Sigmoid colon (tissue), 4 donors: Measurements from ENCODE around the gene SLC25A51.

Source experiments
- CTCF ChIP-seq, 4 experiments: fragments of 450-650 bp in 3 of 4; fragments of 200-600 bp in 1 of 4; IDR thresholded peaks; one replicate each; pipeline ENCODE4 v1.5.1; 2016 to 2019; ENCODE audit warnings: antibody characterized with exemption in 4 of 4, mild to moderate bottlenecking in 3 of 4, moderate library complexity in 2 of 4
- EP300 ChIP-seq, 4 donors: sonication (generic); formaldehyde crosslinking; IDR thresholded peaks; one replicate each; pipeline ENCODE4 v1.6.1; 2017; ENCODE audit warnings: antibody characterized with exemption in 4 of 4
- POLR2AphosphoS5 ChIP-seq, 4 donors: sonication (generic); formaldehyde crosslinking; IDR thresholded peaks; one replicate each; pipeline ENCODE4 v1.6.1; 2017; ENCODE audit warnings: antibody characterized with exemption in 4 of 4

- TF ChIP-seq POLR2AphosphoS5 (IDR thresholded peaks at IDR 0.05): no peak
- TF ChIP-seq CTCF (IDR thresholded peaks at IDR 0.05): no peak
- no peak for TF ChIP-seq EP300 (IDR thresholded peaks at IDR 0.05)
Measured at GRCh38 chr9:37899041-37899440, 4.9 kb downstream of the SLC25A51 start.
